Skeletal muscle satellite cell (primary cell): ENCODE measurements around the gene LGALS9. TPM values are rescaled to one million over a fixed set of nuclear protein-coding genes. Genes with fewer than 3 reads are reported as not detected.

Experiments used
- H3K27me3 ChIP-seq: 2 replicates; pipeline ENCODE4 v1.7.0; 2013; ENCODE audit warnings: low read length; ENCODE audit not compliant: control insufficient read depth, insufficient read depth
- H3K36me3 ChIP-seq: 2 replicates; pipeline ENCODE4 v1.7.0; 2013; ENCODE audit warnings: mild to moderate bottlenecking, control low read depth, low read length; ENCODE audit not compliant: insufficient read depth
- H3K4me1 ChIP-seq: 2 replicates; pipeline ENCODE4 v1.7.0; 2013; ENCODE audit warnings: low read length; ENCODE audit not compliant: control insufficient read depth, insufficient read depth
- H3K4me2 ChIP-seq: 2 replicates; pipeline ENCODE4 v1.7.0; 2013; ENCODE audit warnings: mild to moderate bottlenecking, low read length
- H3K4me3 ChIP-seq: 2 replicates; pipeline ENCODE4 v1.7.0; 2013; ENCODE audit warnings: low read length
- H3K9ac ChIP-seq: 2 replicates; pipeline ENCODE4 v1.7.0; 2013; ENCODE audit warnings: mild to moderate bottlenecking, low read depth, low read length, moderate library complexity
- H3K9me3 ChIP-seq: replicated peaks from 2 replicates; pipeline ENCODE4 v1.7.0; 2013; ENCODE audit warnings: mild to moderate bottlenecking, control low read depth, low read length
- total RNA-seq: library from RNA; depleted of rRNA; stranded (reverse); fragments of >200 nt; gene quantifications from 2 replicates; pipeline ENCODE4 v1.2.3, GENCODE V29; 2012; rRNA removed

Gene LGALS9
- total RNA-seq: 0.25 TPM in 1 of 2 replicates, not detected in the other

- Histone ChIP-seq H3K36me3 (no peaks in the 10 kb centered on the region), H3K4me1 (peaks cover 6% of the 10 kb centered on the region), H3K4me3 (no peak within 1 kb of the TSS), H3K9me3 (no peaks in the 10 kb centered on the region), H3K27me3 (no peaks in the 10 kb centered on the region), H3K4me2 (no peak within 1 kb of the TSS), H3K9ac (no peak within 1 kb of the TSS)
These were observed at the start of gene LGALS9 for GRCh38 chr17:27630607-27631410. LGALS9 (plus strand) TSS chr17:27631188; CDS start chr17:27631266, 78 bp downstream.

- Histone ChIP-seq H3K9me3 (no peaks in the 10 kb centered on the region), H3K27me3 (no peaks in the 10 kb centered on the region), H3K9ac (no peak overlapping the region), H3K4me2 (no peak overlapping the region), H3K4me1 (peaks cover 21% of the 10 kb centered on the region), H3K4me3 (no peak overlapping the region), H3K36me3 (no peaks in the 10 kb centered on the region)
These were observed 48.3 kb upstream of the LGALS9 start for GRCh38 chr17:27582696-27583095.

GRCh38 chr17:27585153-27585681 lies 45.8 kb upstream of the LGALS9 start:
- Histone ChIP-seq H3K36me3 (no peaks in the 10 kb centered on the region), H3K4me2 (no peak overlapping the region), H3K9ac (no peak overlapping the region), H3K9me3 (no peaks in the 10 kb centered on the region), H3K4me3 (no peak overlapping the region), H3K4me1 (peaks cover 20% of the 10 kb centered on the region), H3K27me3 (no peaks in the 10 kb centered on the region)

- H3K27me3 ChIP-seq: no peaks in the 10 kb centered on the region
- H3K4me1 ChIP-seq: peaks cover 20% of the 10 kb centered on the region
- no peaks in the 10 kb centered on the region for H3K36me3 ChIP-seq
- no peak overlapping the region for H3K4me3 ChIP-seq
- H3K9ac ChIP-seq: no peak overlapping the region
- H3K4me2 ChIP-seq: no peak overlapping the region
- H3K9me3 ChIP-seq: no peaks in the 10 kb centered on the region
These were observed 45.2 kb upstream of the LGALS9 start for GRCh38 chr17:27585792-27586191.

GRCh38 chr17:27586203-27586721 lies 44.7 kb upstream of the LGALS9 start:
- Histone ChIP-seq H3K4me2 (peak overlapping the region; percentile 23), H3K9ac (peak overlapping the region; percentile 5), H3K36me3 (no peaks in the 10 kb centered on the region), H3K9me3 (no peaks in the 10 kb centered on the region), H3K27me3 (no peaks in the 10 kb centered on the region), H3K4me3 (no peak overlapping the region), H3K4me1 (peaks cover 20% of the 10 kb centered on the region)

- Histone ChIP-seq H3K27me3 (no peaks in the 10 kb centered on the region), H3K9ac (no peak overlapping the region), H3K36me3 (no peaks in the 10 kb centered on the region), H3K4me3 (no peak overlapping the region), H3K4me2 (no peak overlapping the region), H3K9me3 (no peaks in the 10 kb centered on the region), H3K4me1 (peaks cover 20% of the 10 kb centered on the region)
These were observed 42.6 kb upstream of the LGALS9 start for GRCh38 chr17:27588354-27588753.

GRCh38 chr17:27590864-27591263 lies 40.1 kb upstream of the LGALS9 start:
- Histone ChIP-seq H3K27me3 (no peaks in the 10 kb centered on the region), H3K9me3 (no peaks in the 10 kb centered on the region), H3K4me1 (peaks cover 17% of the 10 kb centered on the region), H3K4me2 (no peak overlapping the region), H3K4me3 (no peak overlapping the region), H3K36me3 (no peaks in the 10 kb centered on the region), H3K9ac (no peak overlapping the region)

GRCh38 chr17:27591986-27592385 lies 39.0 kb upstream of the LGALS9 start:
- H3K36me3 ChIP-seq: no peaks in the 10 kb centered on the region
- no peak overlapping the region for H3K4me3 ChIP-seq

GRCh38 chr17:27593232-27593856 lies 37.6 kb upstream of the LGALS9 start:
- H3K4me2 ChIP-seq: no peak overlapping the region
- no peak overlapping the region for H3K9ac ChIP-seq
- H3K27me3 ChIP-seq: no peaks in the 10 kb centered on the region
- H3K9me3 ChIP-seq: no peaks in the 10 kb centered on the region
- no peak overlapping the region for H3K4me3 ChIP-seq
- H3K36me3 ChIP-seq: no peaks in the 10 kb centered on the region
- H3K4me1 ChIP-seq: no peaks in the 10 kb centered on the region

More at GRCh38 chr17:27591986-27592385, 39.0 kb upstream of the LGALS9 start:
- no peak overlapping the region for H3K9ac ChIP-seq
- no peak overlapping the region for H3K4me2 ChIP-seq
- H3K27me3 ChIP-seq: no peaks in the 10 kb centered on the region
- H3K4me1 ChIP-seq: peaks cover 6% of the 10 kb centered on the region
- no peaks in the 10 kb centered on the region for H3K9me3 ChIP-seq

- Histone ChIP-seq H3K4me3 (no peak overlapping the region), H3K9ac (no peak overlapping the region), H3K4me2 (no peak overlapping the region), H3K4me1 (no peaks in the 10 kb centered on the region), H3K36me3 (no peaks in the 10 kb centered on the region), H3K27me3 (no peaks in the 10 kb centered on the region), H3K9me3 (no peaks in the 10 kb centered on the region)
These were observed 37.1 kb upstream of the LGALS9 start for GRCh38 chr17:27593857-27594255.

- no peaks in the 10 kb centered on the region for H3K9me3 ChIP-seq
- H3K4me3 ChIP-seq: no peak overlapping the region
- no peaks in the 10 kb centered on the region for H3K4me1 ChIP-seq
- H3K36me3 ChIP-seq: no peaks in the 10 kb centered on the region
- no peak overlapping the region for H3K4me2 ChIP-seq
- H3K9ac ChIP-seq: no peak overlapping the region
- no peaks in the 10 kb centered on the region for H3K27me3 ChIP-seq
These were observed 35.8 kb upstream of the LGALS9 start for GRCh38 chr17:27595208-27595607.
